Panc1 (cell line): ENCODE results near the gene ZBTB20.

Experiments
- CTCF ChIP-seq: fragments of 450-650 bp; IDR thresholded peaks from 2 replicates; pipeline ENCODE4 v1.5.1; 2017; ENCODE audit warnings: mild to moderate bottlenecking
- POLR2AphosphoS5 ChIP-seq: IDR thresholded peaks from 2 replicates; pipeline ENCODE4 v1.6.1; 2012; ENCODE audit warnings: mild to moderate bottlenecking, low read depth, low read length, moderate library complexity

GRCh38 chr3:114538211-114538610, 608.9 kb downstream of the ZBTB20 start:
- no peak for TF ChIP-seq CTCF
- no peak for TF ChIP-seq POLR2AphosphoS5
